GM20431 (cell line): ENCODE data around the gene LRG1.
"Not testable (repeated sequence)": the region's sequence is repeated elsewhere in the genome, so short reads cannot be mapped to it uniquely, and the experiment has no call there.

Experiments
- in situ Hi-C: fragments of 300-500 bp; cut with MseI, MboI; formaldehyde crosslinking; loops from one replicate; pipeline ENCODE4 v1.15.0; 2020; ENCODE audit warnings: low sequenced_read_pairs; ENCODE audit not compliant: unreplicated experiment

The LRG1 gene

DNA sequence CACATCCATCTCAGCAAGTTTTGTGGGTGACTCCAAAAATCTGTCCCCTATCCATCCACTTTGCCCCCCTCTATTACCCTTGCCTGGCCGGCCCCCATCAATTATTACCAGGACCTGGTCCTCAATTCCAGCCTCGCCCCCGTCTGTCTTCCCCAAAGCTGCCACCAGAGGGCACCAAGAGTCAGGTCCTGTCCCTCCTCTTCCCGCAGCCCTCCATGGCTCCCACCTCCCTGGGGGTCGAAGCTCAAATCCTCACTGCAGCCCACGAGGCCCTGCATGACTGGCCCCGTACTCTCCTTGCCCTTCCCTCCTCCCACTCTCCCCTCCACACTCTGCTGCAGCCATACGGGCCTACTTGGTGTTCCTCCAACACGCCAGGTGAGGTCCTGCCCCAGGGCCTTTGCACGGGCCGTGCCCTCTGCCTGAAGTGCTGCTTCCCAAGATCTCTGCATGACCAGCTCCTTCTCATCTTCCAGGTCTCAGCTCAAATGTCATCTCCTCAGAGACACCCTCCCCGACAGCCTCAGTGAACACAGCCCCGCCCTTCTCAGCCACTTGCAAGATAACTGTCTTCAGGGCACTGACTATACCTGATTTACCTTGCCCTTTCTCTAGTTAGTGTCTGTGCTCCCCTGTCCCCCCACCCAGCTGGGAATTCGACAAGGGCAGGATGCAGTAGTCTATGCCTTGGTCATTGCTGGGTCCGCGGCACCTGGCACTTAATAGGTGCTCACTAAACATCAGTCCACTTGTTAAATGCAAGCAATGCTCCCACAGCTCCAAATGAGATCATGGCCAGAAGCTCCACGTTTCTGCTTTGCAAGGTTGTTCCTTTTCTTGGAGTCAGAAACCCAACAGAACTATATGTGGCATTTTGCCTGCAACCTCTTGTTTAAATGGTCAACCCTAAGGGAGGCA is 36.4 kb upstream of the LRG1 start:
- in situ Hi-C loops, result loop anchor here (10.0 kb wide), 1 partner anchor 59 kb away; the partner anchor contains the start of gene TNFAIP8L1

DNA sequence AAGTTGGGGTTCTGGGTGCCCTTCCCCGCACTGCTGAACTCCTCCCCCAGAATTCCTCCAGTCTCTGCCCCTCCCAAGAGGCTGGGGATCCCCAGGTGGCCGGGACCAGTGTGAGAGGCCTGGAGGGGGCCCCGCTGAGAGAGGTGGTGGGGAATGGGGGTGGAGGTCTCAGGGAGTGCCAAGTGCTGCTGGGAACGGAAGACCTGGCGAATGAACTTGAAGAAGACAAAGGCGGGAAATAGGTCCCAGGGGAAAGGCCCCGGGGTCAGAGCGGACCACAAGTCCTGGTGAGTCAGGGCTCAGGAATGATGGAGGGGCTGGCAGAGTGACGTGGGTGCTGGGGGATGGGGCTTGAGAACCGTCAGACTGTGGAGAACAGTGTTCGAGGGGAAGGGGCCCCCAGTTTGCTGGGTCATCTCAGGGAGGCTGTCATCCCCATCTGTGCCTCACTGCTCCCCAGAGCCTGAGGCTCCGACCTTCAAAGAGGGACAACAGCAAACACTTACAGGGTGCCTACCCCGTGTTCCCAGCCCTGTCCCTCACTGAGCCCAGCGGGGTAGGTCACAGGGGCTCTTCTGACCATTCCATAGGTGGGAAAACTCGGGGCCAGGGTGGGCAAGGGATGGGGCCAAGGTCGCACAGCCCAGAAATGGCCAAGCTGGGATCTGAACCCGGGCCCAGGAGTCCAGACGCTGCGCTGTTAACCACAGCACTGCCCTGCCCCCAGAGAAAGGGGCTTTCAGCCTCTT is 35.6 kb upstream of the LRG1 start:
- in situ Hi-C loops, result loop anchor here (10.0 kb wide), 1 partner anchor 59 kb away; the partner anchor contains the start of gene TNFAIP8L1

DNA sequence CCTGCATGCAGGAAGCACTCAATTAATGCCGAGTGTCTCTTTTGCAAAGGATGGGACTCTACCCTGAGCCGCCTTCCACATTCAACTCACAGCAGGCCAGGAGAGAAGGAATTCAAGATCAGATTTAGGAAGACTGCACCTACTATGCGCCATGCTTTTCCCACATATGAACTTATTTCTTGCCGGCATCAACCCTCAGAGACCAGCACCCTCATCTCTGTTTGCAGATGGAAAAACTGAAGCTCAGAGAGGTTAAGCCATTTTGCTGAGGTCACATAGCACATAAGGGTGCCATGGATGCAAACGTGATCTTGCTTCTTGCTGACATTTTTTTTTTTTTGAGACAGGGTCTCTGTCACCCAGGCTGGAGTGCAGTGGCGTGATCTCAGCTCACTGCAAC is 33.8 kb upstream of the LRG1 start:
- in situ Hi-C loops, result loop anchor here (10.0 kb wide), 1 partner anchor 61 kb away; the partner anchor contains the start of gene TNFAIP8L1

DNA sequence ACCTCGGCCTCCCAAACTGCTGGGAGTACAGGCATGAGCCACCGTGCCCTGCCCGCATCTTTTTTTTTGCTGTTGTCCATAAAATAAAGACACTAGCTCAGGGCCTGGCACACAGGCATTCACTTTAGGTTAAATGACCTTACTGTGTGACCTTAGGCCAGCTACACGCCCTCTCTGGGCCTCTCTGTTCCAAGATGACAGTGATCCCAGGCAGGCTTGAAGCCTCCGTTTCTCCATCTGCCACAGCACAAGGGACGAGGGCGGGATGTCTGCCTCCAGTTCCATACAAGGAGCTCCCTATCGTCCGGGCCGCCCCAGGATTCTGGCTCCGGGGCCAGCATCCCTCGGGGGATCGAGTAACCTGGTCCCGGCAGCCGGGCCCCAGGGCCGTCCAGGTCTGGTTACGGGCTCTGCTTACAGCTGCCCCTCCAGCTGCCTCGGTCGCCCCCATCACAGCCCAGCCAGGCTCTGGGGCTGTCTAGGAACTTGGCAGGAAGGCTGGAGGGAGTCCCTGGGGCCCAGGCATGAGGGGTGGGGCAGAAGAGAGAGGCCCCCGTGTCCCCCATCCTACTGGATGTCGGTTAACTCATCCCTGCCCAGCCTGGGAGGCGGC is 31.6 kb upstream of the LRG1 start:
- in situ Hi-C loops, result loop anchor here (10.0 kb wide), 1 partner anchor 63 kb away; the partner anchor contains the start of gene TNFAIP8L1

DNA sequence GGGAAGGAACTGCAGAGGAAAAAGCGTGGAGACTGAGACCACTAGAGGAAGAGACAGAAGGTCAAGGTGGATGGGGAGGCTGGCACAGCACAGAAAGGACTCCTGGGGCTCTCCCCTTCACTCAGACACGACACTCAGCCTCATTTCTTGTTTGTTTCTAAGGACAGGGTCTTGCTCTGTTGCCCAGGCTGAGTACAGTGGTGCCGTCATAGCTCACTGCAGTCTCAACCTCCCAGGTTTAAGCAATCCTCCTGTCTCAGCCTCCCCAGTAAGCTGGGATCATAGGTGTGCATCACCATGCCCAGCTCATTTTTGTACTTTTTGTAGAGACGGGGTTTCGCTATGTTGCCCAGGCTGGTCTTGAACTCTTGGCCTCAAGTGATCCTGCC is 31.1 kb upstream of the LRG1 start:
- in situ Hi-C loops, result loop anchor here (10.0 kb wide), 1 partner anchor 64 kb away; the partner anchor contains the start of gene TNFAIP8L1

DNA sequence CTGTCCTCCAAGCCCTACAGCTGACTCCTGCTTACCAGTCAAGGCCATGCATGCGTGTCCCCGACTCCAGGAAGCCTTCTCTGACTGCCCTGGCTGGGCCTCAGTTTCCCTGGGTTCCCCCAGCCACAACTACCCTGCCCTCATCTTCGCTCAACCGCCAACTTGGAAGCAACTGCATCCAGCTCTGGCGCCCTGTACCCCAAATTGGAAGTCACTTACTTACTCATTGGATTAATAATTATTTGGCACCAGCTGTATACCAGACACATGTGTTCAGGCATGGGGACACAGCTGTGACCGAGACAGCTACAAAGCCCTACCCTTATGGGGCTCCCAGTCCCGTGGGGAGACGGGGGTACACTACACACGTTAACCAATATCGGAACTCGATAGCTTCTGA is 30.6 kb upstream of the LRG1 start:
- in situ Hi-C loops, result loop anchor here (10.0 kb wide), 1 partner anchor 64 kb away; the partner anchor contains the start of gene TNFAIP8L1

DNA sequence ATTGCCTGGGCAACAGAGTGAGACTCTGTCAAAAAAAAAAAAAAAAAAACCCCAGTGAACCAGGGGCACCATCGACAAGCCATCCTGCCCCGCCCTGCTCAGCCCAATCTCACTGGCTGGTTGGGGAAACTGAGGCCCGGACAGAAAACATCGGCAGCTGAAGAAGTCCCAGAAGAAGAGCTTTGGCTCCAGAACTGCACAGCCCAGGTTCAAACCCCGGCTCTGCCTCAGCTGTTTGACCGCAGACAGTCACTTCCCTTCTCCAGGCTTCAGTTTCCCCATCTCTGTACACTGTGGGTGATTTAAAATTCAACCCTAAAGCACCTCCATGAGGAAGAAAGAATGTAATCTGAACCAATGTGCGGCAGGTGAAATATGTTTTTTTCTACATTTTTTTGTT is 29.1 kb upstream of the LRG1 start:
- in situ Hi-C loops, result no loop called here

DNA sequence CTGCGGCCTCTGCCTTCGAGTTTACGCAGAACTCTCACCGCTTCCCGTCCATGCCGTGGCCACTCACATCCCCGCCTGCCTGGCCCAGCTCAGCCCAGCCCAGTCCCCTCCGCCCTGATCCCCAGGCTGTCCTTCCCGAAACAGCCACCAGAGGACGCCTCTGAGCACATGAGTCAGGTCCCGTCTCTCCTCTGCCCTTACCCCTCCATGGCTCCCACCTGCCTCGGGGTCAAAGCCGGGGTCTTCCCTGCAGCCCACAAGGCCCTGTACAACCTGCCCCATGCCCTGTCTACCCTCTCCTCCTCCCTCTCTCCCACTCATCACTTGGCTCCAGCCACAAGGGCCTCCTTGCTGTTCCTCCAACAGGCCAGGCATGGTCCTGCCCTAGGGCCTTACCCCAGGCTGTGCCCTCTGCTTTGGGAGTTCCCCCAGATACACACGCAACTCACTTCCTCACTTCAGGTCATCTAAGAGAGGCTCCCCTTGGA is 27.8 kb upstream of the LRG1 start:
- in situ Hi-C loops, result no loop called here

DNA sequence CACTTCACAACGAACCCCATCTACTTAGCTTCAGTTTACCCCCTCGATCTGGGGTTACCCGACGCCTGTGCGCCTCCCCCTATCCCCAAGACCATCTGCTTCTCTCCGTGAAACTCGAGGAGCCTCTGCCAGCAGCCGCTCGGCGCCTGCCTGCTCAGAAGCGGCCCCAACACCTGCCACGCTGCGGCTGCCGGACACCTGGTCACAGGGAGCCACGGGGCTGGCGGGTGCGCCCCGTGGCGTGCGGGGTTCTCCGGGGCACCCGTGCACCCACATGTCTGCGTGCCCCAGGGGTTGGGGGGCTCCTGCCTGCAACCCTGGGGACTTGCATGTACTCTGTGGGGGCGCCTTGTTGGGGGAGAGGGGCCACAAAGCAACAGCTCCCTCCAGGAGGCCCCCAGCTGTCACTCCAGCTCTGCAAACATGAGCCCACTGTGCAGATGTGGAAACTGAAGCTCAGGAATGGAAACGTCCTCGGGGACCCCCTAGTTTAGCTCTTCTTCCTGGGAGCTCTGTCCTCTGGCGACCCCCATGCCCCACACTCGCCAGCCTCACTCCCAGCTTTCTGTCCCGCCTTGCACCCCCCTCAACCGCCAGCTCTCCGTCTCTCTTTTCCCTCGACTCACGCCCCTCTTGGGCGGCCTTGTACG is 26.7 kb upstream of the LRG1 start:
- in situ Hi-C loops, result no loop called here

DNA sequence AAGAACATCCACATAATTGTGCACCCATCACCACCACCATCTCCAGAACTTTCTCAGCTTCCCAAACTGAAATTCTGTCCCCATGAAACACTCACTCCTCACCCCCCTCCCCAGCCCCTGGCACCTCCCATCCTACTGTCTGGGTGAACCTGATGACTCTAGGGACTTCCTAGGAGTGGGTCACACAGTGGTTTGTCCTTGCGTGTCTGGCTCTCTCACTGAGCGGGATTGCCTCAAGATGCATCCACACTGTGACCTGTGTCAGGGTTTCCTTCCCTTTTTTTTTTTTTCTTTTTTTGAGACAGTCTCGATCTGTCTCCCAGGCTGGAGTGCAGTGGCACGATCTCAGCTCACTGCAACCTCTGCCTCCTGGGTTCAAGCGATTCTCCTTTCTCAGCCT is 23.7 kb upstream of the LRG1 start:
- in situ Hi-C loops, result not testable (repeated sequence)

DNA sequence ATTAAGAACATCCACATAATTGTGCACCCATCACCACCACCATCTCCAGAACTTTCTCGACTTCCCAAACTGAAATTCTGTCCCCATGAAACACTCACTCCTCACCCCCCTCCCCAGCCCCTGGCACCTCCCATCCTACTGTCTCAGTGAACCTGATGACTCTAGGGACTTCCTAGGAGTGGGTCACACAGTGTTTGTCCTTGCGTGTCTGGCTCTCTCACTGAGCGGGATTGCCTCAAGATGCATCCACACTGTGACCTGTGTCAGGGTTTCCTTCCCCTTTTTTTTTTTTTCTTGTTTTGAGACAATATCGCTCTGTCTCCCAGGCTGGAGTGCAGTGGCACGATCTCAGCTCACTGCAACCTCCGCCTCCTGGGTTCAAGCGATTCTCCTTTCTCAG is 22.2 kb upstream of the LRG1 start:
- in situ Hi-C loops, result not testable (repeated sequence)

DNA sequence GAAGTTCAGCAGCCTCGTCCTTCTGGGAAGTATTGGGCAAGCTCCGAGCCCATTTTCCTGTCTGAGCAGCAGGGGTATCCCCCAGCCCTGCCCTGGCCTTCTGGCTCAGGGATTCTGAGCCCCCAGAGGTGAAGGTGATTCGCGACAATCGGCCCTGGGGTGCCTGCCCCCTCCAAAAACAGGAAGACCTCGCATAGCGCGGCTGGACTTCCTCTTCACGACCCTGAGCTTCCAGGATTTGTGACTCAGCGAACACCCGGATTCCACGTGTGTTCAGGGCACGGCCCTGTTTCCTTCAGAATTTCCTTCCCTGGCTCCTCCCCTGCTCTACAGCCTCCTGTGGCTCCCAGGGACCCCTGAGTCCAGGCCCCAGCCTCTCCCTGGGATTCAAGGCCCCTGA is 19.7 kb upstream of the LRG1 start, which contains the start of gene SEMA6B:
TSS of gene SEMA6B (minus strand) at position 116 of the 400 bp plus-strand sequence. CDS start 1,227 bp downstream, outside the sequence.
- in situ Hi-C loops, result no loop called here

DNA sequence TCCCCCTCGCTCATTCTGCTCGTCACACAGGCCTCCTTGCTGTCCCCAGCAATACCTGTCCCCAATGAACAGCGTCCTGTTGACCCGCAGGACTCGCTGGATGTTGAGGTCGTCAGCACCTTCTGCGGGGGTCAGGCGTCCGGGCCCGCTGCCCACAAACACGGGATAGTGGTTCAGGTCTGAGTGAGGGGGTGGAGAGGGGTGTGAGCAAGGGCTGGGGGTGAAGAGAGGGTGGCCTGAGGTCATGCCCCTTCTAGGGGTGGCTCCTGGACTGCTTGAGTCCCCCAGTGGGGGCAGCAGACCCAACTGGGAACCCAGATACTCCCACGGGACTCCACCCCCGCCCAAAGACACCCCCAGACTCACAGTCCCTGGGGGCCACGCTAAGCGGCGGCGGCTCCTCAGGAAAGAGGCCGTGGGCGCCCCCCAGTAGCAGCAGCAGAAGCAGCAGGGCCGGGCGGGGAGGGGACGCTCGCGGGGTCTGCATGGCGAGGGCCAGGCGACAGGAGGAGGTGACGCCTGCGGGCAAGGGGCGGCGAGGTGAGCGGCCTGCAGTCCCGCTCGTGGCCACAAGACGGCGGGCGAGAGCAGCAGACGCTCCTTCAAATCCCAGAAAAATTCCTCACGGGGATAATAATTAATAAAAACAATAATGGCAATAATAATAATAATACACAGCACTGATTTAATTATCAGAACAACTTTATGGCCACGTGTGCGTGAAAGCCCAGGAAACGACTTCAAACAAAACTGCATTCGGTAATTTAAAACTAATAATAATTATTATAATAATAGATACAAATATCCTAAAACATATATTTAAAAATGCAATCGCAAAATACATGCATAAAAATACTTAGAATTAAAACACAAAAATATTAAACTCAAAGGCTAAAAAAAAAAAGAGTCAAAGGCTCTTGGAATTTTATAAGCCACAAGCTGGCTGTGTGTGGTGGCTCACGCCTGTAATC is 18.4 kb upstream of the LRG1 start:
- in situ Hi-C loops, result no loop called here

DNA sequence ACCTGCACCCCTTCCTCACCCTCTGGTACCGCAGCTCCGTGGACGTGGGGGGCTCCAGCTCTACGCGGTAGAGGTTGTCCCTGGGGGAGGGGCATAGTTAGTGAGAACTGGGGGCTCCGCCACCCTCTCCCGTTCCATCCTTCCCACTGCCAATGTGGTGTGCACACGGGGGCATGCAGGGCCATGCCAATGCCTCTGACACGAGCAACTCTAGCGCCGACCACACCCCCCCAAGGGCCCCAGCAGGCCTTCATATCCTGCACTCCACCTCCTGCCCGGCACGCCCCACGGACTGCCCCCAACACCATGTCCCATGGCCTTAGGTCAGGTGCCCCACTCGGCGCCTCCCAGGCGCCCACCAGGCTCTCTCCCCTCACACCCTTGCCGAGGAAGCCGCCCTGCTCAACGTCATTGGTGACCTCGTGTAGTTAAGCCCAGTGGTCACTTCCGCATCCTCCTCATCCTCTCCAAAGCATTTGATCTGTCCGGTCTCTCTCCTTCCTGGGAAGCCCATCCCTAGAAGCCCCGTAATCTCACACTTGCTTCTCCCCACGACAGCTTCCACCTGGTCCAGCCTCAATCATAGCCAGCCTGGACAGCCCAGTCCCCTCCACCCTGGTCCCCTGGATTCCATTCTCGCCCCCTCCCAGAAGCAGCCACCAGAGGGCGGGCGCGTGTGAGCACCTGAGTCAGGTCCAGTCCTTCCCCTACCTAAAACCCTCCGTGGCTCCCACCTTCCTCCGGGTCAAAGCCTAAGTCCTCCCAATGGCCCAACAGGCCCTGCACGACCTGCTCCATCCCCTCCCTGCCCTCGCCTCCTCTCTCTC is 17.5 kb upstream of the LRG1 start:
- in situ Hi-C loops, result no loop called here

DNA sequence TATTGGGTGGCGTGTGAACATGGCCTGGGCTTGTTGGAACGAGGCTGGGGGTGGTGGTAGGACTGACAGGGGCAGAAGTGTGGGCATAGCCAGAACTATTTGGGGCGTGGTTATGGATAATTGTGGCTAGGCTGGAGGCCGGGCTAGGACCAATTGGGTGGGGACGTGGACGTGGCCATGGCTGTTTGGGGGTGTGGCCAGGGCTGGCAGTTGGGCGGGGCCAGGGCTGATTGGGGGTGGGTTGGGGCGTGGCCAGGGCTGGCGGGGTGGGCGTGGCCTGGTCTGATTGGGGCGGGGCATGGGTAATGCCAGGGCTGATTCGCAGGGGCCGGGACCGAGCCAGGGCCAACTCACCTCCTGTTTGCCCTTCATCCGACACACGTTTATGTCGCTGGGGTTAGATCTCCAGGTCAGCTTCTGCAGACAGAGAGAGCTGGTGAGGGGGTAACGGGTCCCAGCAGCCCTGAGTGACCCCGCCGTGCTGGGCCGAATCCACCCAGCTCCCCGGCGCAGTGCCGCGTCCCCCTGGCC is 16.8 kb upstream of the LRG1 start:
- in situ Hi-C loops, result no loop called here

DNA sequence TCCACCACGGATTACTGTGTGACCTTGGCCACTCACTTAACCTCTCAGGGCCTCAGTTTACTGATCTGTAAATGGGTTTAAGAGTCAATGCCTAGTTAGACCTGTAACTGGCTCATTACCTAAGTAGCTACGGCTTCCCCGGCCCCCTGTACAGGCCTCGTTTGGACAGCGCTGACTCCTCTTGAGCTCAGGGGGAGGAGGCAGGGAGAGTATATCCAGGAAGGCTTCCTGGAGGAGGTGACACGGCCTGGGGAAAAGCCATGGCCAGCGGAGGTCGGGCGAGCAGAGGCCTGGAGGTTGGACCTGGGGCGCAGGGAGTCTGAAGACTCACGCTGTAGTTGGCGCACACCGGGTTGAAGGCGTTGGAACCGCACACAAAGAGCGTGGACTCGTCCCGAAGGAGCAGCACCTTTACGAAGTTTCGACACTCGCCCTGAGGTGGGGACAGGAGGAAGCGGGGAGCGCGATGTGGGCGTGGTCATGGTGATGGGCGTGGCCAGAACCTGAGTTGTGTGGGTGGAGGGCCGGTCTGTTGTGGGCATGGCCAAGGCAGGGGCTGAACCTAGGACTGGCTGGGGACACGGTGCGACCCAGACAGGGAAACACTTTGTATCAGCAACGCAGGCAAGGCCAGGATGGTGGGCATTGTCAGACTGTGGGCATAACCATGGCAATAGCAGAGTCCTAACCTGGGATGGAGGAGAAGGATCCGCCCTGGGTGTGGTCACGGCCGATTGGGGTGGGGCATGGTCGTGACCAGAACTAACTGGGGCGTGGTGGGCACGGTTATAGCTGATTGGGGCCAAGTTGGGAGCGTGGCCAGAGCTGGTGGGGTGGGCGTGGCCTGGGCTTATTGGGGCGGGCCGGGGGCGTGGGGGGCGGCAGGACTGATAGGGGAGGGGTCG is 16.1 kb upstream of the LRG1 start:
- in situ Hi-C loops, result no loop called here
